Neural progenitor cell (in vitro differentiated cells): ENCODE measurements around the gene DERL2. TPM values are rescaled to one million over a fixed set of nuclear protein-coding genes. Genes with fewer than 3 reads are reported as not detected.
"Not testable (repeated sequence)": the region's sequence is repeated elsewhere in the genome, so short reads cannot be mapped to it uniquely, and the experiment has no call there.

Source experiments
- DNase-seq: peaks from one replicate; pipeline ENCODE4 v3.0.0-alpha.2; 2016; ENCODE audit warnings: low spot score
- H2AFZ ChIP-seq: fragments of 200-600 bp; sonication (generic); replicated peaks from 2 replicates; pipeline ENCODE4 v1.6.1; 2016; ENCODE audit warnings: antibody characterized with exemption
- H3F3A ChIP-seq: fragments of 200-600 bp; sonication (generic); 2 replicates; pipeline ENCODE4 v1.6.1; 2016; ENCODE audit warnings: antibody characterized with exemption, low read depth
- H3K27ac ChIP-seq: fragments of 200-600 bp; sonication (generic); 2 replicates; pipeline ENCODE4 v1.5.1; 2016; ENCODE audit warnings: mild to moderate bottlenecking
- H3K27me3 ChIP-seq: fragments of 200-600 bp; sonication (generic); 2 replicates; pipeline ENCODE4 v1.6.1; 2016; ENCODE audit warnings: mild to moderate bottlenecking, moderate library complexity
- H3K36me3 ChIP-seq: fragments of 200-600 bp; sonication (generic); 2 replicates; pipeline ENCODE4 v1.5.1; 2016
- H3K4me1 ChIP-seq: fragments of 200-600 bp; sonication (generic); 2 replicates; pipeline ENCODE4 v1.6.1; 2016; ENCODE audit warnings: mixed run types
- H3K4me2 ChIP-seq: fragments of 200-600 bp; sonication (generic); 2 replicates; pipeline ENCODE4 v1.6.1; 2016
- H3K4me3 ChIP-seq: fragments of 200-600 bp; sonication (generic); 2 replicates; pipeline ENCODE4 v1.5.1; 2016
- H3K79me2 ChIP-seq: fragments of 200-600 bp; sonication (generic); 2 replicates; pipeline ENCODE4 v1.6.1; 2016; ENCODE audit warnings: low read depth
- H3K9ac ChIP-seq: fragments of 200-600 bp; sonication (generic); 2 replicates; pipeline ENCODE4 v1.6.1; 2016
- H3K9me3 ChIP-seq: fragments of 200-600 bp; sonication (generic); 2 replicates; pipeline ENCODE4 v1.5.1; 2016; ENCODE audit warnings: low read depth
- H4K20me1 ChIP-seq: fragments of 200-600 bp; sonication (generic); 2 replicates; pipeline ENCODE4 v1.6.1; 2016; ENCODE audit warnings: low read depth
- H3K27ac Mint-ChIP-seq: 3 replicates; pipeline ENCODE4 v1.8.0; 2021; ENCODE audit warnings: mixed read lengths
- H3K27me3 Mint-ChIP-seq: 2 replicates; pipeline ENCODE4 v1.8.0; 2022; ENCODE audit warnings: low read depth, mild to moderate bottlenecking, inconsistent platforms, moderate library complexity, mixed read lengths; ENCODE audit not compliant: insufficient read depth
- H3K36me3 Mint-ChIP-seq: 3 replicates; pipeline ENCODE4 v1.8.0; 2021; ENCODE audit warnings: mixed read lengths
- H3K4me1 Mint-ChIP-seq: 3 replicates; pipeline ENCODE4 v1.8.0; 2021; ENCODE audit warnings: mixed read lengths
- H3K4me3 Mint-ChIP-seq: 3 replicates; pipeline ENCODE4 v1.8.0; 2021; ENCODE audit warnings: mild to moderate bottlenecking, moderate library complexity, mixed read lengths
- H3K9me3 Mint-ChIP-seq: 3 replicates; pipeline ENCODE4 v1.8.0; 2020; ENCODE audit warnings: mixed read lengths
- CTCF ChIP-seq: fragments of 200-600 bp; sonication (generic); IDR thresholded peaks from 2 replicates; pipeline ENCODE4 v1.5.1; 2017; ENCODE audit warnings: antibody characterized with exemption, mild to moderate bottlenecking
- EZH2 ChIP-seq: fragments of 200-600 bp; sonication (generic); IDR thresholded peaks from 2 replicates; pipeline ENCODE4 v1.6.1; 2017; ENCODE audit warnings: antibody characterized with exemption, mild to moderate bottlenecking, moderate library complexity
- EZH2phosphoT487 ChIP-seq: fragments of 200-600 bp; sonication (generic); IDR thresholded peaks from 2 replicates; pipeline ENCODE4 v1.6.1; 2017; ENCODE audit warnings: antibody characterized with exemption
- total RNA-seq: library from RNA; depleted of rRNA; stranded (reverse); fragments of >200 nt; gene quantifications from 2 replicates; pipeline ENCODE4 v1.2.3, GENCODE V29; 2015; ENCODE audit warnings: low replicate concordance

The DERL2 gene
- total RNA-seq, 1 donor from 2014 or later: 47.8 TPM

- Histone ChIP-seq H3K9ac (no peak overlapping the region), H3K9me3 (no peaks in the 10 kb centered on the region), H3K27me3 (no peaks in the 10 kb centered on the region), H2AFZ (peak overlapping the region; percentile 43), H3K4me1 (peaks cover 5% of the 10 kb centered on the region), H3K27ac (no peak overlapping the region), H3K36me3 (peaks cover 16% of the 10 kb centered on the region), H4K20me1 (peaks cover 7% of the 10 kb centered on the region), H3K4me3 (peak overlapping the region; percentile 89), H3K4me2 (peak overlapping the region; percentile 62), H3K79me2 (peaks cover 42% of the 10 kb centered on the region), H3F3A (peaks cover 32% of the 10 kb centered on the region)
- TF ChIP-seq EZH2: no peak
- TF ChIP-seq EZH2phosphoT487: no peak
- TF ChIP-seq CTCF: peak; percentile 27
- Mint-ChIP-seq H3K27ac (peak overlapping the region; percentile 44), H3K4me3 (peak overlapping the region; percentile 85), H3K27me3 (peaks cover 2% of the 10 kb centered on the region), H3K4me1 (peaks cover 24% of the 10 kb centered on the region), H3K36me3 (peaks cover 26% of the 10 kb centered on the region), H3K9me3 (no peaks in the 10 kb centered on the region)
- DNase-seq: no peak
These were observed 46.6 kb downstream of the DERL2 start for GRCh38 chr17:5439446-5439764.

DNA sequence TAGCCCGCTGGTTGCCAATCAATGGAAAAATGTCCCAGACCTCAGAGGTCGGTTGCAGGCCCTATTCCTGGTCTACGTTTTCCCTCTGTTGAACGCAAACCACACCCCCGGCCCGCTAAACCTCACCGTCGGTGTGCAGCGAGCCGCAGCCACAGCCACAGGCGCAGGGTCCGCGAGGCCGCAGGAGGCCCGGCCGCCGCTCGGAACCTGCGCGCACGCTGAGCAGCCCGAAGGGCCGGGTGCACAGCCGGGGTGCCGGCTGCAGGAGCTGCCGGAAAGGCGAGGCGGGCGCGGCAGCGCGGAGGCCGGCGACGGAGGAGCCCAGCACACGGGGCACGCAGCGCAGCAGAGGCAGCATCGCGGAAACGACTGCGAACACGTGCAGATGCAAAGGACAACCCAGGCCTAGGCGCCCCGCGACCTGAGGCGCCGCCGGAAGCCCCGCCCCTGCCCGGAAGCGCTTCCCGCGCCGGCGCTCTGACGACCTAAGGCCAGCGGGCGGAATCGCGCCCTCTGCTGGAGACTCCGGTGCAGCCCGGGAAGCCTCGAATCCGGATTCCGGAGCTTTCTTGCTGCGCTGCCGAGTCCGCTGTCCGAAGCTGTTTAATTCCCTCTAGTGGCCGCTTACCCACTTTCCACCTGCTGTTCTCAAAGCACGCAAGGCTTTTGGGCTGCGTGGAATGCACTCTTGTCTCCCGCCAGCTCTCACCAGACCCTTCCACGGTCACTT, 47.1 kb downstream of the DERL2 start, which contains the start of gene C1QBP:
Gene C1QBP, minus strand, starts transcription at position 440 of the 730 bp plus-strand sequence. Its CDS starts 82 bp downstream, at position 358.
- peak within 1 kb of the TSS; percentile 85 for H3K4me3 Mint-ChIP-seq
- H3K4me1 ChIP-seq: peaks cover 5% of the 10 kb centered on the region
- peak within 1 kb of the TSS; percentile 53 for H2AFZ ChIP-seq
- H3K79me2 ChIP-seq: peaks cover 45% of the 10 kb centered on the region
- H3F3A ChIP-seq: peaks cover 36% of the 10 kb centered on the region
- H3K27me3 Mint-ChIP-seq: peaks cover 2% of the 10 kb centered on the region
- no peaks in the 10 kb centered on the region for H3K27me3 ChIP-seq
- peak within 1 kb of the TSS; percentile 44 for H3K27ac Mint-ChIP-seq
- H3K36me3 Mint-ChIP-seq: peaks cover 24% of the 10 kb centered on the region
- peaks cover 16% of the 10 kb centered on the region for H3K36me3 ChIP-seq
- TF ChIP-seq CTCF (peak; percentile 97), EZH2phosphoT487 (no peak), EZH2 (no peak)
- H3K9ac ChIP-seq: peak within 1 kb of the TSS; percentile 83
- peaks cover 24% of the 10 kb centered on the region for H3K4me1 Mint-ChIP-seq
- H3K27ac ChIP-seq: no peak within 1 kb of the TSS
- peaks cover 7% of the 10 kb centered on the region for H4K20me1 ChIP-seq
- peak within 1 kb of the TSS; percentile 89 for H3K4me3 ChIP-seq
- H3K4me2 ChIP-seq: peak within 1 kb of the TSS; percentile 93
- H3K9me3 ChIP-seq: no peaks in the 10 kb centered on the region
- no peaks in the 10 kb centered on the region for H3K9me3 Mint-ChIP-seq
- peak; percentile 96 for DNase-seq

- Histone ChIP-seq H3K36me3 (peaks cover 17% of the 10 kb centered on the region), H3K4me3 (peak overlapping the region; percentile 89), H3F3A (peaks cover 46% of the 10 kb centered on the region), H3K4me1 (peaks cover 5% of the 10 kb centered on the region), H3K9ac (peak overlapping the region; percentile 83), H3K4me2 (peak overlapping the region; percentile 93), H3K27ac (no peak overlapping the region), H3K27me3 (no peaks in the 10 kb centered on the region), H3K79me2 (peaks cover 52% of the 10 kb centered on the region), H3K9me3 (no peaks in the 10 kb centered on the region), H4K20me1 (peaks cover 13% of the 10 kb centered on the region), H2AFZ (no peak overlapping the region)
- Mint-ChIP-seq H3K27ac (no peak overlapping the region), H3K27me3 (peaks cover 2% of the 10 kb centered on the region), H3K4me3 (peak overlapping the region; percentile 85), H3K36me3 (peaks cover 29% of the 10 kb centered on the region), H3K4me1 (peaks cover 24% of the 10 kb centered on the region), H3K9me3 (no peaks in the 10 kb centered on the region)
- DNase-seq: no peak
- no peak for TF ChIP-seq EZH2phosphoT487
- no peak for TF ChIP-seq CTCF
- TF ChIP-seq EZH2: no peak
These were observed 48.2 kb downstream of the DERL2 start for GRCh38 chr17:5437721-5438317.

- Histone ChIP-seq H3K36me3 (peaks cover 23% of the 10 kb centered on the region), H4K20me1 (peaks cover 29% of the 10 kb centered on the region), H3F3A (peaks cover 54% of the 10 kb centered on the region), H3K79me2 (peaks cover 58% of the 10 kb centered on the region)
- not testable (repeated sequence) for H3K9me3 ChIP-seq, H3K4me3 ChIP-seq, H3K4me3 Mint-ChIP-seq, H3K4me2 ChIP-seq, H3K4me1 ChIP-seq, H2AFZ ChIP-seq, H3K9ac ChIP-seq, H3K27ac Mint-ChIP-seq, DNase-seq, H3K27ac ChIP-seq, H3K9me3 Mint-ChIP-seq, H3K27me3 ChIP-seq, H3K27me3 Mint-ChIP-seq
- Mint-ChIP-seq H3K4me1 (peaks cover 24% of the 10 kb centered on the region), H3K36me3 (peaks cover 33% of the 10 kb centered on the region)
These were observed 50.1 kb downstream of the DERL2 start for GRCh38 chr17:5435781-5436315.
